Neural cell (in vitro differentiated cells): ENCODE data around the gene BST1. TPM values are rescaled to one million over a fixed set of nuclear protein-coding genes. Genes with fewer than 3 reads are reported as not detected.

ENCODE experiments used
- H2AFZ ChIP-seq: fragments of 200-600, 300-800 bp; sonication (generic), shearing (Covaris generic); 2 replicates; pipeline ENCODE4 v1.6.0; 2014; ENCODE audit warnings: low read depth, mild to moderate bottlenecking, antibody characterized with exemption, low read length, moderate library complexity
- H3F3A ChIP-seq: fragments of 200-600 bp; shearing (Covaris generic); 2 replicates; pipeline ENCODE4 v1.6.1; 2016; ENCODE audit warnings: mild to moderate bottlenecking, moderate library complexity, mixed read lengths, antibody characterized with exemption, low read length; ENCODE audit not compliant: insufficient read depth, poor library complexity, severe bottlenecking
- H3K27ac ChIP-seq: fragments of 200-600, 300-800 bp; sonication (generic), shearing (Covaris generic); 2 replicates; pipeline ENCODE4 v1.5.1; 2014; ENCODE audit warnings: mild to moderate bottlenecking, low read length, moderate library complexity
- H3K27me3 ChIP-seq: fragments of 300-800, 200-600 bp; sonication (generic), shearing (Covaris generic); 2 replicates; pipeline ENCODE4 v1.6.0; 2014; ENCODE audit warnings: mild to moderate bottlenecking, low read depth, low read length, moderate library complexity; ENCODE audit not compliant: insufficient read depth
- H3K36me3 ChIP-seq: fragments of 300-800, 200-600 bp; sonication (generic), shearing (Covaris generic); 2 replicates; pipeline ENCODE4 v1.5.1; 2014; ENCODE audit warnings: mild to moderate bottlenecking, antibody characterized with exemption, low read length, moderate library complexity; ENCODE audit not compliant: insufficient read depth
- H3K4me2 ChIP-seq: fragments of 300-800, 200-600 bp; sonication (generic), shearing (Covaris generic); 2 replicates; pipeline ENCODE4 v1.6.0; 2014; ENCODE audit warnings: mild to moderate bottlenecking, low read length
- H3K4me3 ChIP-seq: fragments of 300-800, 200-600 bp; sonication (generic), shearing (Covaris generic); 2 replicates; pipeline ENCODE4 v1.5.1; 2014; ENCODE audit warnings: mild to moderate bottlenecking, low read length, moderate library complexity
- H3K79me2 ChIP-seq: fragments of 200-600 bp; shearing (Covaris generic); replicated peaks from 2 replicates; pipeline ENCODE4 v1.6.0; 2014; ENCODE audit warnings: mild to moderate bottlenecking, low read length, moderate library complexity; ENCODE audit not compliant: insufficient read depth
- H3K9ac ChIP-seq: fragments of 300-800, 200-600 bp; sonication (generic), shearing (Covaris generic); 2 replicates; pipeline ENCODE4 v1.6.1; 2016; ENCODE audit warnings: mild to moderate bottlenecking, low read length, mixed read lengths
- H3K9me2 ChIP-seq: fragments of 200-600 bp; shearing (Covaris generic); 2 replicates; pipeline ENCODE4 v1.6.1; 2016; ENCODE audit warnings: mild to moderate bottlenecking, low read length, mixed read lengths; ENCODE audit not compliant: insufficient read depth
- H3K9me3 ChIP-seq: fragments of 200-600, 300-800 bp; sonication (generic), shearing (Covaris generic); 2 replicates; pipeline ENCODE4 v1.6.1; 2016; ENCODE audit warnings: mild to moderate bottlenecking, mixed run types, low read length, moderate library complexity, mixed read lengths
- H4K20me1 ChIP-seq: fragments of 200-600 bp; shearing (Covaris generic); 2 replicates; pipeline ENCODE4 v1.6.1; 2016; ENCODE audit warnings: mild to moderate bottlenecking, mixed run types; ENCODE audit not compliant: insufficient read depth
- EP300 ChIP-seq: fragments of 450-650 bp; conservative IDR thresholded peaks from 2 replicates; pipeline ENCODE4 v1.6.1; 2014; ENCODE audit warnings: antibody characterized with exemption, mild to moderate bottlenecking, moderate library complexity; ENCODE audit not compliant: poor library complexity, severe bottlenecking
- EZH2 ChIP-seq: fragments of 200-600, 300-800 bp; shearing (Covaris generic), sonication (generic); IDR thresholded peaks from 2 replicates; pipeline ENCODE4 v1.6.1; 2014; ENCODE audit warnings: antibody characterized with exemption, low read length, borderline replicate concordance, mild to moderate bottlenecking; ENCODE audit not compliant: insufficient read depth, poor library complexity, severe bottlenecking
- MXI1 ChIP-seq: fragments of 450-650 bp; conservative IDR thresholded peaks from 2 replicates; pipeline ENCODE4 v1.6.1; 2014; ENCODE audit warnings: antibody characterized with exemption, mild to moderate bottlenecking; ENCODE audit not compliant: poor library complexity, severe bottlenecking
- POLR2AphosphoS5 ChIP-seq: IDR thresholded peaks from 2 replicates; pipeline ENCODE4 v1.6.1; 2012
- RAD21 ChIP-seq: fragments of 450-650 bp; conservative IDR thresholded peaks from 2 replicates; pipeline ENCODE4 v1.6.1; 2014; ENCODE audit warnings: antibody characterized with exemption, mild to moderate bottlenecking, moderate library complexity
- SMC3 ChIP-seq: fragments of 450-650 bp; conservative IDR thresholded peaks from 2 replicates; pipeline ENCODE4 v1.6.1; 2014; ENCODE audit warnings: antibody characterized with exemption, mild to moderate bottlenecking, moderate library complexity; ENCODE audit not compliant: poor library complexity
- TAF1 ChIP-seq: IDR thresholded peaks from 2 replicates; pipeline ENCODE4 v1.6.1; 2012; ENCODE audit warnings: low read depth
- polyA plus RNA-seq: library from polyadenylated mRNA; depleted of rRNA; stranded (reverse); fragments of >200 nt; gene quantifications from 2 replicates; pipeline ENCODE4 v1.2.3, GENCODE V29; 2014
- TF ChIP-seq, protein P1 (sequence below): fragments of 450-650 bp; IDR thresholded peaks from 2 replicates; pipeline ENCODE4 v1.5.1; 2014; ENCODE audit warnings: antibody characterized with exemption, mild to moderate bottlenecking, moderate library complexity; ENCODE audit not compliant: poor library complexity, severe bottlenecking
- TF ChIP-seq, protein P2 (sequence below): IDR thresholded peaks from 2 replicates; pipeline ENCODE4 v1.6.1; 2012; ENCODE audit warnings: borderline replicate concordance

BST1 gene
- polyA plus RNA-seq, 1 donor from 2014 or later, result 1.6 TPM

DNA sequence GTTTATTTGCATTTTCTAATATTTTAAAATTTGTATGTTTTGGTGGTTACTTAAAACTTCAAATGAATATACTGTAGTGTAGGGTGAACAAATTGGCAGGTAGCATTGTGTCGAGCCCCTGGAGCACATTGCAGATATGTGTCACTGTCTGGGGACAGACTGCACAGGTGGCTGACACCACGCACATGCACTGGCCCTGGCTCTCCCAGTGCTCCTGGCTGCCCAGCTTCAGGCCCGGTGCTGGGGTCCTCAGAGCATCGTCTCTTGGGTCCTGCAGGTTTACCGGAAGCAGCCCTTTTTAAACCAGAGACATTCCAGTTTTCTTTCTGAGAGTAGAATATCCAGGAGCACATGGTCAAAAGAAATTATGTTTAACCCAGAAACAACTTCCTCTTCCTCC is 15.6 kb downstream of the BST1 start:
- no peak overlapping the region for H3K9ac ChIP-seq
- TF ChIP-seq, protein P1, sequence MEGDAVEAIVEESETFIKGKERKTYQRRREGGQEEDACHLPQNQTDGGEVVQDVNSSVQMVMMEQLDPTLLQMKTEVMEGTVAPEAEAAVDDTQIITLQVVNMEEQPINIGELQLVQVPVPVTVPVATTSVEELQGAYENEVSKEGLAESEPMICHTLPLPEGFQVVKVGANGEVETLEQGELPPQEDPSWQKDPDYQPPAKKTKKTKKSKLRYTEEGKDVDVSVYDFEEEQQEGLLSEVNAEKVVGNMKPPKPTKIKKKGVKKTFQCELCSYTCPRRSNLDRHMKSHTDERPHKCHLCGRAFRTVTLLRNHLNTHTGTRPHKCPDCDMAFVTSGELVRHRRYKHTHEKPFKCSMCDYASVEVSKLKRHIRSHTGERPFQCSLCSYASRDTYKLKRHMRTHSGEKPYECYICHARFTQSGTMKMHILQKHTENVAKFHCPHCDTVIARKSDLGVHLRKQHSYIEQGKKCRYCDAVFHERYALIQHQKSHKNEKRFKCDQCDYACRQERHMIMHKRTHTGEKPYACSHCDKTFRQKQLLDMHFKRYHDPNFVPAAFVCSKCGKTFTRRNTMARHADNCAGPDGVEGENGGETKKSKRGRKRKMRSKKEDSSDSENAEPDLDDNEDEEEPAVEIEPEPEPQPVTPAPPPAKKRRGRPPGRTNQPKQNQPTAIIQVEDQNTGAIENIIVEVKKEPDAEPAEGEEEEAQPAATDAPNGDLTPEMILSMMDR, result no peak
- TF ChIP-seq RAD21, result no peak
- TF ChIP-seq POLR2AphosphoS5, result no peak
- TF ChIP-seq EP300, result no peak
- TF ChIP-seq, protein P2, sequence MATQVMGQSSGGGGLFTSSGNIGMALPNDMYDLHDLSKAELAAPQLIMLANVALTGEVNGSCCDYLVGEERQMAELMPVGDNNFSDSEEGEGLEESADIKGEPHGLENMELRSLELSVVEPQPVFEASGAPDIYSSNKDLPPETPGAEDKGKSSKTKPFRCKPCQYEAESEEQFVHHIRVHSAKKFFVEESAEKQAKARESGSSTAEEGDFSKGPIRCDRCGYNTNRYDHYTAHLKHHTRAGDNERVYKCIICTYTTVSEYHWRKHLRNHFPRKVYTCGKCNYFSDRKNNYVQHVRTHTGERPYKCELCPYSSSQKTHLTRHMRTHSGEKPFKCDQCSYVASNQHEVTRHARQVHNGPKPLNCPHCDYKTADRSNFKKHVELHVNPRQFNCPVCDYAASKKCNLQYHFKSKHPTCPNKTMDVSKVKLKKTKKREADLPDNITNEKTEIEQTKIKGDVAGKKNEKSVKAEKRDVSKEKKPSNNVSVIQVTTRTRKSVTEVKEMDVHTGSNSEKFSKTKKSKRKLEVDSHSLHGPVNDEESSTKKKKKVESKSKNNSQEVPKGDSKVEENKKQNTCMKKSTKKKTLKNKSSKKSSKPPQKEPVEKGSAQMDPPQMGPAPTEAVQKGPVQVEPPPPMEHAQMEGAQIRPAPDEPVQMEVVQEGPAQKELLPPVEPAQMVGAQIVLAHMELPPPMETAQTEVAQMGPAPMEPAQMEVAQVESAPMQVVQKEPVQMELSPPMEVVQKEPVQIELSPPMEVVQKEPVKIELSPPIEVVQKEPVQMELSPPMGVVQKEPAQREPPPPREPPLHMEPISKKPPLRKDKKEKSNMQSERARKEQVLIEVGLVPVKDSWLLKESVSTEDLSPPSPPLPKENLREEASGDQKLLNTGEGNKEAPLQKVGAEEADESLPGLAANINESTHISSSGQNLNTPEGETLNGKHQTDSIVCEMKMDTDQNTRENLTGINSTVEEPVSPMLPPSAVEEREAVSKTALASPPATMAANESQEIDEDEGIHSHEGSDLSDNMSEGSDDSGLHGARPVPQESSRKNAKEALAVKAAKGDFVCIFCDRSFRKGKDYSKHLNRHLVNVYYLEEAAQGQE, result no peak
- no peak for TF ChIP-seq TAF1
- no peak for TF ChIP-seq SMC3
- TF ChIP-seq MXI1, result no peak
- TF ChIP-seq EZH2, result no peak
- H2AFZ ChIP-seq, result no peak overlapping the region
- no peaks in the 10 kb centered on the region for H3K36me3 ChIP-seq
- H3K9me3 ChIP-seq, result no peaks in the 10 kb centered on the region
- H3F3A ChIP-seq, result no peaks in the 10 kb centered on the region
- H3K4me2 ChIP-seq, result no peak overlapping the region
- no peak overlapping the region for H3K4me3 ChIP-seq
- H4K20me1 ChIP-seq, result no peaks in the 10 kb centered on the region
- H3K27me3 ChIP-seq, result no peaks in the 10 kb centered on the region
- no peak overlapping the region for H3K27ac ChIP-seq
- no peaks in the 10 kb centered on the region for H3K9me2 ChIP-seq
- no peaks in the 10 kb centered on the region for H3K79me2 ChIP-seq

DNA sequence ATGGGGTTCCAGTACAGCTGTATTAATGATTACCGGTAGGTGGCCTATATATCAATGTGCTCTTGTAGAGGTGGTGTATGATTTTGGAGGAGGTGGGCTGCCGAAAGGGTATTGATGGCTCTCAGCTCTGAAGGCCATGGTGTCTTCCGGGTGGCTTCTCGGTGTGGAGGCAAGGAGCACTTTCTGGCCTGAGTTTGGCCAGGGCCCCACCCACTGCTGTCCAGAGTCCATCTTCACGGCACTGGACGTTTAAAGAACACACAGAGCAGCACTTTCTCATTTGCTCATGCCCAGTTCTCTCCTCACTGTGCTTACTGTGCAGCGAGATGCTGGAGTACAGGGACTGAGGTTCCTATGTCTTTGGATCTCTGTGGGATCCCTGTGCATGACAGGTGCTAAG is 16.1 kb downstream of the BST1 start:
- TF ChIP-seq RAD21 (no peak), MXI1 (no peak), POLR2AphosphoS5 (no peak), EP300 (no peak), SMC3 (no peak), TAF1 (no peak), EZH2 (no peak)
- TF ChIP-seq, protein P2, result no peak
- TF ChIP-seq, protein P1, result no peak
- no peaks in the 10 kb centered on the region for H3K79me2 ChIP-seq
- no peak overlapping the region for H3K4me2 ChIP-seq
- no peaks in the 10 kb centered on the region for H3K9me2 ChIP-seq
- no peaks in the 10 kb centered on the region for H3K27me3 ChIP-seq
- H3K27ac ChIP-seq, result no peak overlapping the region
- no peaks in the 10 kb centered on the region for H4K20me1 ChIP-seq
- no peaks in the 10 kb centered on the region for H3K36me3 ChIP-seq
- no peak overlapping the region for H3K4me3 ChIP-seq
- no peak overlapping the region for H2AFZ ChIP-seq
- no peaks in the 10 kb centered on the region for H3F3A ChIP-seq
- H3K9ac ChIP-seq, result no peak overlapping the region
- no peaks in the 10 kb centered on the region for H3K9me3 ChIP-seq
